NCI-H1417 (cell line): ENCODE data around the gene ATXN7.

ENCODE experiments used
- DNase-seq, 3 experiments: peaks; one replicate each; lab custom pipeline; 2025; lab: John Stamatoyannopoulos, UW

The ATXN7 gene

GRCh38 chr3:64048631-64049061 is 185.0 kb downstream of the ATXN7 start:
- no peak for DNase-seq

GRCh38 chr3:64049136-64049535 is 185.5 kb downstream of the ATXN7 start:
- no peak for DNase-seq

DNA sequence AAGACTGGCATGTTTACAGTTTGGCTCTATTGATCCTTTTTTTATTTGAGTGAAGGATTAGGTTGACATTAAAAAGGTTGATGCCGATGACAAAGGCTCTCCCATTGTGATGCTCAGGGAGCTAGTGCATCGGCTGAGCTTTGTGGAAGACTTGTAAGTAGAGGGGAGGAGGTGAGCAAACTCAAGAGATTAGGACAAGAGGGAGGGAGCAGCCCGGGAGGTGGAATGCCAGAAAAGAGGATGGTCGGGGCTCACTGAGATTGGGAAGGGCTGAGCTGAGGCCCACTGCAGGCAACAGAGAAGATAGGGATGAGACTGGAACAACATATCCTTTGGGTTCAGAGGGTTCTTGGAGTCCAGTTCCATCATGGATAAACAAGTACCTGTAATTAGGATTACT is 186.2 kb downstream of the ATXN7 start:
- DNase-seq: no peak
